Vagina (tissue), 2 donors: Measurements from ENCODE around the gene ERAS. TPM values are rescaled to one million over a fixed set of nuclear protein-coding genes. Genes with fewer than 3 reads are reported as not detected.

ENCODE experiments used
- DNase-seq, 2 donors: peaks; one replicate each; pipeline ENCODE4 v3.0.0-alpha.2; 2017; ENCODE audit errors: extremely low spot score in 2 of 2
- H3K27ac ChIP-seq: fragments of 200-600 bp; sonication (generic); one replicate; pipeline ENCODE4 v1.5.1; 2019
- H3K27me3 ChIP-seq: fragments of 200-600 bp; sonication (generic); one replicate; pipeline ENCODE4 v1.5.1; 2019
- H3K36me3 ChIP-seq, 2 donors: fragments of 200-600 bp; sonication (generic); one replicate each; pipeline ENCODE4 v1.5.1; 2017 to 2019
- H3K4me1 ChIP-seq: fragments of 200-600 bp; sonication (generic); one replicate; pipeline ENCODE4 v1.5.1; 2019
- H3K4me3 ChIP-seq, 2 donors: fragments of 200-600 bp; sonication (generic); 1 replicate in 1 of 2; 2 replicates in 1 of 2; pipeline ENCODE4 v1.5.1; 2016 to 2019
- H3K9me3 ChIP-seq: fragments of 200-600 bp; sonication (generic); one replicate; pipeline ENCODE4 v1.5.1; 2019
- POLR2A ChIP-seq, 2 donors: fragments of 450-650 bp; IDR thresholded peaks; one replicate each; pipeline ENCODE4 v1.6.1; 2017; ENCODE audit warnings: antibody characterized with exemption in 2 of 2, mild to moderate bottlenecking in 2 of 2, moderate library complexity in 2 of 2
- POLR2AphosphoS5 ChIP-seq, 2 donors: sonication (generic); formaldehyde crosslinking; IDR thresholded peaks; one replicate each; pipeline ENCODE4 v1.9.0; 2017; ENCODE audit warnings: antibody characterized with exemption in 2 of 2, mild to moderate bottlenecking in 2 of 2, low read depth in 1 of 2; ENCODE audit not compliant: insufficient read depth in 1 of 2
- intact Hi-C: fragments of 100-400 bp; cut with DNase I; formaldehyde crosslinking; loops from one replicate; pipeline ENCODE4 v1.15.1; 2023
- total RNA-seq: library from RNA; depleted of rRNA; stranded (reverse); fragments of >200 nt; gene quantifications from one replicate; pipeline ENCODE4 v1.2.3, GENCODE V29; 2016
- TF ChIP-seq, protein P1 (sequence below), 3 experiments: fragments of 450-650 bp in 2 of 3; fragments of 200-600 bp in 1 of 3; sonication (generic) in 1 of 3; IDR thresholded peaks; one replicate each; pipeline ENCODE4 v1.5.1; 2017 to 2019; ENCODE audit warnings: antibody characterized with exemption in 3 of 3, mild to moderate bottlenecking in 2 of 3, moderate library complexity in 2 of 3

Gene ERAS
- total RNA-seq, 1 donor from 2014 or later: not detected

- Histone ChIP-seq H3K4me1 (peaks cover 11% of the 10 kb centered on the region), H3K27ac (peak overlapping the region; percentile 92), H3K9me3 (no peaks in the 10 kb centered on the region), H3K27me3 (no peaks in the 10 kb centered on the region), H3K36me3 (peaks cover 0 to 11% of the 10 kb centered on the region in 2 donors), H3K4me3 (peak overlapping the region in 1 of 2 donors; percentile 55)
- TF ChIP-seq POLR2AphosphoS5 (IDR thresholded peaks at IDR 0.05; ENCODE audit: insufficient read depth in 1 of 2, low read depth in 1 of 2) (no peak), POLR2A (IDR thresholded peaks at IDR 0.05) (no peak)
- TF ChIP-seq, protein P1, sequence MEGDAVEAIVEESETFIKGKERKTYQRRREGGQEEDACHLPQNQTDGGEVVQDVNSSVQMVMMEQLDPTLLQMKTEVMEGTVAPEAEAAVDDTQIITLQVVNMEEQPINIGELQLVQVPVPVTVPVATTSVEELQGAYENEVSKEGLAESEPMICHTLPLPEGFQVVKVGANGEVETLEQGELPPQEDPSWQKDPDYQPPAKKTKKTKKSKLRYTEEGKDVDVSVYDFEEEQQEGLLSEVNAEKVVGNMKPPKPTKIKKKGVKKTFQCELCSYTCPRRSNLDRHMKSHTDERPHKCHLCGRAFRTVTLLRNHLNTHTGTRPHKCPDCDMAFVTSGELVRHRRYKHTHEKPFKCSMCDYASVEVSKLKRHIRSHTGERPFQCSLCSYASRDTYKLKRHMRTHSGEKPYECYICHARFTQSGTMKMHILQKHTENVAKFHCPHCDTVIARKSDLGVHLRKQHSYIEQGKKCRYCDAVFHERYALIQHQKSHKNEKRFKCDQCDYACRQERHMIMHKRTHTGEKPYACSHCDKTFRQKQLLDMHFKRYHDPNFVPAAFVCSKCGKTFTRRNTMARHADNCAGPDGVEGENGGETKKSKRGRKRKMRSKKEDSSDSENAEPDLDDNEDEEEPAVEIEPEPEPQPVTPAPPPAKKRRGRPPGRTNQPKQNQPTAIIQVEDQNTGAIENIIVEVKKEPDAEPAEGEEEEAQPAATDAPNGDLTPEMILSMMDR (IDR thresholded peaks at IDR 0.05): no peak
- intact Hi-C loops: no loop called here
- DNase-seq: no peak
Observed at GRCh38 chrX:48802905-48803200, 23.5 kb upstream of the ERAS start.

DNA sequence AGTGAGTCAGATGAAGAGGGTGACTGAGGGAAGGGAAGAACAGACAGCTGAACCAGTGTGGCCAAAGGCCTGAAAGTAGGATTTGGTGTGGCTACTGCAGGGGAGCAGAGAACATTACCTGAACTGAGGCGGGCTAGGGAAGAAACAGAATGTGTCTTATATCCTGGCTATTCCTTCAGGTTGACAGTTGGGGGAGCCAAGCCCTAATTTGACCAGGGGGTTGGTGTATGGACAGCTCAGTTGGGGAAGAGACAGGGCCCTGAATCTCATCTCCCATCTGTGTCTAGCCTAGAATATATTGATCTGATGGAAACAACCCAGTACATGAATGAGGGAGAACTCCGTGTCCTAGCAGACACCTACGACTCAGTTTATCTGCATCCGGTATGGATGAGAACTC lies 20.2 kb upstream of the ERAS start:
- no peak overlapping the region for H3K4me3 ChIP-seq
- H3K4me1 ChIP-seq: peaks cover 5% of the 10 kb centered on the region
- intact Hi-C loops: no loop called here
- no peak for DNase-seq
- H3K27me3 ChIP-seq: no peaks in the 10 kb centered on the region
- H3K27ac ChIP-seq: no peak overlapping the region
- peaks cover 0 to 11% of the 10 kb centered on the region in 2 donors for H3K36me3 ChIP-seq
- H3K9me3 ChIP-seq: no peaks in the 10 kb centered on the region
- TF ChIP-seq, protein P1 (IDR thresholded peaks at IDR 0.05): no peak
- TF ChIP-seq POLR2A (IDR thresholded peaks at IDR 0.05) (no peak), POLR2AphosphoS5 (IDR thresholded peaks at IDR 0.05; ENCODE audit: insufficient read depth in 1 of 2, low read depth in 1 of 2) (no peak)

DNA sequence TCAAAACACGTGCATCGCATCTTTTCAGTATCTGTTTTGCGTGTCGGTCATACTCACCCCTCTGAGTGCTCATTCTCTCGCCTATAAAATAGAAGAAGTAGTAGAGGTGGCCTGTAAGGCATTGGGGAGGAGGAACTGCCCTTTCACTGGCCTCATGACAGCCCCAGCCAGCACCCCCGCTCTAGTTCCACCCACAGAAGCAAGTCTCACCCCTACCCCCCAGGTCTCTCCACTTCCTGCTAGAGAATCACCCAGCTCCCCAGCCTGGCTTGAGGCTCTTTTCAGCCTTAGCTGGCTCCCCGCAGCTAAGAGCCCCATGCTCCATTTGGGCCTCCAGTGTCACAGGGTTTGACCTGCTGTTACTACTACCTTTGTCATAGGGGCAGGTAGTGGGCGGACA lies 12.7 kb upstream of the ERAS start:
- no peaks in the 10 kb centered on the region for H3K4me1 ChIP-seq
- intact Hi-C loops: no loop called here
- H3K4me3 ChIP-seq: no peak overlapping the region
- no peak overlapping the region for H3K27ac ChIP-seq
- no peaks in the 10 kb centered on the region for H3K27me3 ChIP-seq
- DNase-seq: no peak
- H3K36me3 ChIP-seq: peaks cover 0 to 14% of the 10 kb centered on the region in 2 donors
- TF ChIP-seq POLR2A (IDR thresholded peaks at IDR 0.05): no peak
- TF ChIP-seq, protein P1 (IDR thresholded peaks at IDR 0.05): no peak
- no peak for TF ChIP-seq POLR2AphosphoS5 (IDR thresholded peaks at IDR 0.05; ENCODE audit: insufficient read depth in 1 of 2, low read depth in 1 of 2)
- H3K9me3 ChIP-seq: no peaks in the 10 kb centered on the region

DNA sequence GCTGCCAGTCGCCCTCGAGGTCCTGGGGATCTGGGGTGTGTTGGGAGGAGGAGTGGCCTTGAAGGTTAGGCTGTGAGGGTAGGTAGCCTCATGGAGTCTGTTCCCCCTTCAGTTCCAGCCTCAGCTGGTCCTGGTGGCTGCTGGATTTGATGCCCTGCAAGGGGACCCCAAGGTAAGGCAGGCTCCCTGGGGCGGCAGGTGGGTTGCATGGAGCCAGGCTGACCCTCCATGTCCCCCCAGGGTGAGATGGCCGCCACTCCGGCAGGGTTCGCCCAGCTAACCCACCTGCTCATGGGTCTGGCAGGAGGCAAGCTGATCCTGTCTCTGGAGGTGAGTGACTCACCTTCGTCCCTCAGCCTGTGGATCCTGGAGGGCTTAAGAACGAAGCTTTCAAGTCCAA lies 11.6 kb upstream of the ERAS start:
- H3K9me3 ChIP-seq: no peaks in the 10 kb centered on the region
- intact Hi-C loops: no loop called here
- H3K4me3 ChIP-seq: no peak overlapping the region
- DNase-seq: no peak
- no peak overlapping the region for H3K27ac ChIP-seq
- H3K27me3 ChIP-seq: no peaks in the 10 kb centered on the region
- H3K4me1 ChIP-seq: no peaks in the 10 kb centered on the region
- TF ChIP-seq, protein P1 (IDR thresholded peaks at IDR 0.05): no peak
- no peak for TF ChIP-seq POLR2AphosphoS5 (IDR thresholded peaks at IDR 0.05; ENCODE audit: insufficient read depth in 1 of 2, low read depth in 1 of 2)
- no peak for TF ChIP-seq POLR2A (IDR thresholded peaks at IDR 0.05)
- H3K36me3 ChIP-seq: peaks cover 0 to 14% of the 10 kb centered on the region in 2 donors

- no peak overlapping the region for H3K27ac ChIP-seq
- no peaks in the 10 kb centered on the region for H3K9me3 ChIP-seq
- intact Hi-C loops: no loop called here
- DNase-seq: no peak
- H3K36me3 ChIP-seq: peaks cover 0 to 14% of the 10 kb centered on the region in 2 donors
- no peak for TF ChIP-seq POLR2AphosphoS5 (IDR thresholded peaks at IDR 0.05; ENCODE audit: insufficient read depth in 1 of 2, low read depth in 1 of 2)
- H3K4me3 ChIP-seq: no peak overlapping the region
- no peaks in the 10 kb centered on the region for H3K27me3 ChIP-seq
- H3K4me1 ChIP-seq: no peaks in the 10 kb centered on the region
Observed at GRCh38 chrX:48815266-48815665, 11.0 kb upstream of the ERAS start.
